ENCODE data around the gene FAM216B. TPM values are rescaled to one million over a fixed set of nuclear protein-coding genes. Genes with fewer than 3 reads are reported as not detected.

FAM216B gene
- total and polyA plus RNA-seq, 10 of the 15 experiments (the other 5 are each of a cell fraction or from before 2014, with no cell fraction given), result not detected

- Histone ChIP-seq H3K4me1 (ENCODE audit: control insufficient read depth, insufficient read depth, low read length) (no peaks in the 10 kb centered on the region), H3K4me3 (no peak overlapping the region), H2AFZ (ENCODE audit: control insufficient read depth, low read depth, low read length) (no peak overlapping the region), H3K27ac (ENCODE audit: control insufficient read depth, insufficient read depth) (no peak overlapping the region), H3K9me3 (replicated peaks; ENCODE audit: control insufficient read depth, insufficient read depth, low read length) (no peaks in the 10 kb centered on the region), H3K27me3 (replicated peaks in 1 of 2; ENCODE audit: control insufficient read depth in 2 of 2, insufficient read depth in 2 of 2, low read length in 1 of 2) (no peaks in the 10 kb centered on the region), H3K79me2 (ENCODE audit: control insufficient read depth, insufficient read depth, low read length) (no peaks in the 10 kb centered on the region), H4K20me1 (ENCODE audit: control insufficient read depth, insufficient read depth) (no peaks in the 10 kb centered on the region), H3K9ac (ENCODE audit: control insufficient read depth, insufficient read depth, low read length) (no peak overlapping the region), H3K36me3 (ENCODE audit: control insufficient read depth in 2 of 2, insufficient read depth in 2 of 2, low read length in 1 of 2) (no peaks in the 10 kb centered on the region), H3K4me2 (ENCODE audit: control insufficient read depth, insufficient read depth) (no peak overlapping the region)
- ATAC-seq (no peak), DNase-seq (ENCODE audit: low read depth, low spot score) (no peak), FAIRE-seq (no peak)
- intact Hi-C loops (cut with micrococcal nuclease; ENCODE audit: unreplicated experiment), result no loop called here
- no TSS peak for BruUV-seq (replicated peaks)
- TF ChIP-seq NFYB (IDR thresholded peaks at IDR 0.05; ENCODE audit: insufficient read depth, low read depth, low read length) (no peak), IKZF1 (conservative IDR thresholded peaks at IDR 0.05) (no peak), RFX5 (IDR thresholded peaks at IDR 0.05; ENCODE audit: low read depth, low read length) (no peak), NR2F1 (conservative IDR thresholded peaks at IDR 0.05) (no peak)
- POLR2A ChIA-PET, result no interaction called here
- WGBS (ENCODE audit: insufficient coverage, insufficient replicate concordance, low lambda C conversion rate, missing lambda C conversion rate), result 45% methylated on average over 4 of the region's 4 CpGs
- SMC1A ChIA-PET (ENCODE audit: uncharacterized antibody, unreplicated experiment), result interaction anchor here (0.7 kb wide), 1 partner anchor 421 kb away, joined by 3 read pairs; no protein-coding TSS in a partner anchor
- CTCF ChIA-PET, result no interaction called here
- RAD21 ChIA-PET (ENCODE audit: unreplicated experiment), result no interaction called here
- in situ Hi-C loops (cut with MboI), result no loop called here
Measured at GRCh38 chr13:42792154-42792553, 10.8 kb downstream of the FAM216B start.

DNA sequence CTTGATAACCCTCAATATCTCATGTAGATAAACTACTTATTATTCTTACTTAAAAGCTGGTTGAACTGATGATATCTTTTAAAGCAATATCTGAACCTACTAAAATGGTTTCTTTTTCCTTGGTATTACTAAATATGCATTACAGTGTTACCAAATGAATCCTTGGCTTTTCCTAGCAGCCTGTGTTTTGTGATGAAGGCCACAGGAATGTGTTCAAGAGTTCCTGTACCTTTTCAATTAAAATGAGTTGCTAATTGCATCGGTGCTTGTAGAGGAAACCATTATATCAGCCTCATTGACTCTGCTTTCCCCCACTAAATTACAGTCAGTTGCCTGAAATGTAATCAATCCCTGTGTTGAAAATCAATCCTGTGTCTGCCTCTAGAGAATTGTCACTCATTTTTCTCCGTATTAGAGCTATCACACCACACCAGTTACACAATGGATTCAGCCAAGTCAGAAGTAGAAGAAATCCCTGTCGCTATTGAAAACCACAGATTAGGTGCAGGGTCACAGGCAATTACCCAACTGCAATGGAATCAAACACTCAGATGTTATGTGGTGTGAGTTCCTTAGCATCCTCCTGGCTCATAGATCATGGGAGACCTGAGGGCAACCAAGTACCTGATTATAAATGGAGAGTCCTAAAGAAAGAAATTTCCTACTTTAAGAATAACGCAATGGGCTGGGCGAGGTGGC lies 13.3 kb downstream of the FAM216B start:
- WGBS (ENCODE audit: insufficient coverage, insufficient replicate concordance, low lambda C conversion rate, missing lambda C conversion rate), result 51% methylated on average over 5 of the region's 5 CpGs
- no peaks in the 10 kb centered on the region for H3K9me3 ChIP-seq (replicated peaks; ENCODE audit: control insufficient read depth, insufficient read depth, low read length)
- RAD21 ChIA-PET (ENCODE audit: unreplicated experiment), result no interaction called here
- H4K20me1 ChIP-seq (ENCODE audit: control insufficient read depth, insufficient read depth), result no peaks in the 10 kb centered on the region
- H3K27me3 ChIP-seq (replicated peaks in 1 of 2; ENCODE audit: control insufficient read depth in 2 of 2, insufficient read depth in 2 of 2, low read length in 1 of 2), result no peaks in the 10 kb centered on the region
- no peak overlapping the region for H2AFZ ChIP-seq (ENCODE audit: control insufficient read depth, low read depth, low read length)
- no peak overlapping the region for H3K4me2 ChIP-seq (ENCODE audit: control insufficient read depth, insufficient read depth)
- H3K27ac ChIP-seq (ENCODE audit: control insufficient read depth, insufficient read depth), result no peak overlapping the region
- ATAC-seq (no peak), FAIRE-seq (no peak), DNase-seq (ENCODE audit: low read depth, low spot score) (no peak)
- H3K9ac ChIP-seq (ENCODE audit: control insufficient read depth, insufficient read depth, low read length), result no peak overlapping the region
- H3K79me2 ChIP-seq (ENCODE audit: control insufficient read depth, insufficient read depth, low read length), result no peaks in the 10 kb centered on the region
- in situ Hi-C loops (cut with MboI), result no loop called here
- BruUV-seq (replicated peaks), result no TSS peak
- H3K4me3 ChIP-seq, result no peak overlapping the region
- no peaks in the 10 kb centered on the region for H3K36me3 ChIP-seq (ENCODE audit: control insufficient read depth in 2 of 2, insufficient read depth in 2 of 2, low read length in 1 of 2)
- intact Hi-C loops (cut with micrococcal nuclease; ENCODE audit: unreplicated experiment), result no loop called here
- no peaks in the 10 kb centered on the region for H3K4me1 ChIP-seq (ENCODE audit: control insufficient read depth, insufficient read depth, low read length)
- POLR2A ChIA-PET, result no interaction called here
- SMC1A ChIA-PET (ENCODE audit: uncharacterized antibody, unreplicated experiment), result no interaction called here
- CTCF ChIA-PET, result interaction anchor here (0.6 kb wide), 1 partner anchor 1181 kb away, joined by 3 read pairs; no protein-coding TSS in a partner anchor
- TF ChIP-seq YY1 (IDR thresholded peaks at IDR 0.05; ENCODE audit: low read depth, low read length) (no peak), WRNIP1 (IDR thresholded peaks at IDR 0.05; ENCODE audit: borderline replicate concordance, low read depth, low read length) (no peak), KAT2A (conservative IDR thresholded peaks at IDR 0.05; ENCODE audit: control insufficient read depth, low read depth, low read length) (no peak), GATAD2B (conservative IDR thresholded peaks at IDR 0.05; ENCODE audit: low read depth) (no peak), CHD2 (IDR thresholded peaks at IDR 0.05; ENCODE audit: borderline replicate concordance, low read depth, low read length) (no peak)
- TF ChIP-seq, protein P1, sequence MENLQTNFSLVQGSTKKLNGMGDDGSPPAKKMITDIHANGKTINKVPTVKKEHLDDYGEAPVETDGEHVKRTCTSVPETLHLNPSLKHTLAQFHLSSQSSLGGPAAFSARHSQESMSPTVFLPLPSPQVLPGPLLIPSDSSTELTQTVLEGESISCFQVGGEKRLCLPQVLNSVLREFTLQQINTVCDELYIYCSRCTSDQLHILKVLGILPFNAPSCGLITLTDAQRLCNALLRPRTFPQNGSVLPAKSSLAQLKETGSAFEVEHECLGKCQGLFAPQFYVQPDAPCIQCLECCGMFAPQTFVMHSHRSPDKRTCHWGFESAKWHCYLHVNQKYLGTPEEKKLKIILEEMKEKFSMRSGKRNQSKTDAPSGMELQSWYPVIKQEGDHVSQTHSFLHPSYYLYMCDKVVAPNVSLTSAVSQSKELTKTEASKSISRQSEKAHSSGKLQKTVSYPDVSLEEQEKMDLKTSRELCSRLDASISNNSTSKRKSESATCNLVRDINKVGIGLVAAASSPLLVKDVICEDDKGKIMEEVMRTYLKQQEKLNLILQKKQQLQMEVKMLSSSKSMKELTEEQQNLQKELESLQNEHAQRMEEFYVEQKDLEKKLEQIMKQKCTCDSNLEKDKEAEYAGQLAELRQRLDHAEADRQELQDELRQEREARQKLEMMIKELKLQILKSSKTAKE (IDR thresholded peaks at IDR 0.05; ENCODE audit: low read depth, poor library complexity, severe bottlenecking), result no peak
- TF ChIP-seq, protein P2, sequence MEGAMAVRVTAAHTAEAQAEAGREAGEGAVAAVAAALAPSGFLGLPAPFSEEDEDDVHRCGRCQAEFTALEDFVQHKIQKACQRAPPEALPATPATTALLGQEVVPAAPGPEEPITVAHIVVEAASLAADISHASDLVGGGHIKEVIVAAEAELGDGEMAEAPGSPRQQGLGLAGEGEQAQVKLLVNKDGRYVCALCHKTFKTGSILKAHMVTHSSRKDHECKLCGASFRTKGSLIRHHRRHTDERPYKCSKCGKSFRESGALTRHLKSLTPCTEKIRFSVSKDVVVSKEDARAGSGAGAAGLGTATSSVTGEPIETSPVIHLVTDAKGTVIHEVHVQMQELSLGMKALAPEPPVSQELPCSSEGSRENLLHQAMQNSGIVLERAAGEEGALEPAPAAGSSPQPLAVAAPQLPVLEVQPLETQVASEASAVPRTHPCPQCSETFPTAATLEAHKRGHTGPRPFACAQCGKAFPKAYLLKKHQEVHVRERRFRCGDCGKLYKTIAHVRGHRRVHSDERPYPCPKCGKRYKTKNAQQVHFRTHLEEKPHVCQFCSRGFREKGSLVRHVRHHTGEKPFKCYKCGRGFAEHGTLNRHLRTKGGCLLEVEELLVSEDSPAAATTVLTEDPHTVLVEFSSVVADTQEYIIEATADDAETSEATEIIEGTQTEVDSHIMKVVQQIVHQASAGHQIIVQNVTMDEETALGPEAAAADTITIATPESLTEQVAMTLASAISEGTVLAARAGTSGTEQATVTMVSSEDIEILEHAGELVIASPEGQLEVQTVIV (IDR thresholded peaks at IDR 0.05; ENCODE audit: borderline replicate concordance, partially characterized antibody), result no peak

Data from GM12878 (cell line).